Stimulated activated effector memory CD8-positive, alpha-beta T cell treated with anti-CD3 and anti-CD28 coated beads, Interleukin-12 subunit alpha, Interleukin-12 subunit beta, amount 100 ng/mL, for 72 hours (primary cell): ENCODE measurements around the gene SAMD4B.

Experiments
- ATAC-seq: fragments of 150-1000 bp; cut with Tn5 transposase; 2 replicates; pipeline ENCODE4 v1.10.0; 2021
- DNase-seq, 2 donors: peaks; one replicate each; pipeline ENCODE4 v3.0.0; 2021 to 2022; ENCODE audit warnings: low spot score in 2 of 2
- H3K27ac Mint-ChIP-seq: one replicate; pipeline ENCODE4 v1.8.0; 2022; ENCODE audit warnings: mild to moderate bottlenecking, mixed read lengths
- H3K36me3 Mint-ChIP-seq: one replicate; pipeline ENCODE4 v1.8.0; 2022; ENCODE audit warnings: mild to moderate bottlenecking, mixed read lengths
- H3K4me1 Mint-ChIP-seq: one replicate; pipeline ENCODE4 v1.8.0; 2022; ENCODE audit warnings: mixed read lengths
- H3K4me3 Mint-ChIP-seq: one replicate; pipeline ENCODE4 v1.8.0; 2022; ENCODE audit warnings: mild to moderate bottlenecking, mixed read lengths
- H3K9me3 Mint-ChIP-seq: one replicate; pipeline ENCODE4 v1.8.0; 2022; ENCODE audit warnings: mixed read lengths

Gene SAMD4B

DNA sequence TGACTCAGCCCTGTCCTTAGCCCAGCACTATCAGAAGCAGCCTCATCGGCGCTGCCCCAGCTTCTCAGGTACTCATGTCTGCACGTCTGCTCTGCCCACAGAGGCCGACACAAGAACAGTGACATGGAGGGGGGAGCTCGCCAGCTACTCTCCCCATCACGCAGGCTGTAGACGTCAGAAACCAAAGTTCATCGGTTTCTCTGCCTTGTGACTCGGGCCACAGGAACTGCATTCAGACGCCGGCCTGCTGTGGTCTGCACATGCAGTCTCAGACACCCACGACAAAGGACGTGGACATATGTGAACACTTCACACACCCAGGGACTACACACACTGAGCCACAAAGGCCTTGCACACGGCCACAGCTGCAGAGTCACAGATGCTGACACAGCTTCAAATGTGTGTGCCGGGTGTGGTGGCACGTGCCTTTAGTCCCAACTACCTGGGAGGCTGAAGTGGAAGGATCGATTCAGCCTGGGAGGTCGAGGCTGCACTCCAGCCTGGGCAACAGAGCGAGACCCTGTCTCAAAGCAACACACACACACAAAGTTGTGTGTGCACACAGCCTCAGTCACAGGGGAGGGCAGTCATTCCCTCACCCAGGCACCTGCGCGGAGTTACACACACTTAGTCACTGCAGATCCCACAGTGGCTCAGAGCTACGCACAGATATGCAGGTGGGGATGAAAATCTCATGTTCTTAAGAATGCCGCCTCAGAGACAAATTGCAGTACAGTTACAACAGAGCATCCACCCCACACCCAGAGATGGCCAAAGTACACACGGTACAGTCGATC is 59.5 kb downstream of the SAMD4B start:
- H3K9me3 Mint-ChIP-seq: no peaks in the 10 kb centered on the region
- peaks cover 70% of the 10 kb centered on the region for H3K4me1 Mint-ChIP-seq
- DNase-seq: peak; percentile 64 to 84
- peak overlapping the region; percentile 97 for H3K4me3 Mint-ChIP-seq
- peaks cover 61% of the 10 kb centered on the region for H3K36me3 Mint-ChIP-seq
- ATAC-seq: peak; percentile 80
- peak overlapping the region; percentile 98 for H3K27ac Mint-ChIP-seq

DNA sequence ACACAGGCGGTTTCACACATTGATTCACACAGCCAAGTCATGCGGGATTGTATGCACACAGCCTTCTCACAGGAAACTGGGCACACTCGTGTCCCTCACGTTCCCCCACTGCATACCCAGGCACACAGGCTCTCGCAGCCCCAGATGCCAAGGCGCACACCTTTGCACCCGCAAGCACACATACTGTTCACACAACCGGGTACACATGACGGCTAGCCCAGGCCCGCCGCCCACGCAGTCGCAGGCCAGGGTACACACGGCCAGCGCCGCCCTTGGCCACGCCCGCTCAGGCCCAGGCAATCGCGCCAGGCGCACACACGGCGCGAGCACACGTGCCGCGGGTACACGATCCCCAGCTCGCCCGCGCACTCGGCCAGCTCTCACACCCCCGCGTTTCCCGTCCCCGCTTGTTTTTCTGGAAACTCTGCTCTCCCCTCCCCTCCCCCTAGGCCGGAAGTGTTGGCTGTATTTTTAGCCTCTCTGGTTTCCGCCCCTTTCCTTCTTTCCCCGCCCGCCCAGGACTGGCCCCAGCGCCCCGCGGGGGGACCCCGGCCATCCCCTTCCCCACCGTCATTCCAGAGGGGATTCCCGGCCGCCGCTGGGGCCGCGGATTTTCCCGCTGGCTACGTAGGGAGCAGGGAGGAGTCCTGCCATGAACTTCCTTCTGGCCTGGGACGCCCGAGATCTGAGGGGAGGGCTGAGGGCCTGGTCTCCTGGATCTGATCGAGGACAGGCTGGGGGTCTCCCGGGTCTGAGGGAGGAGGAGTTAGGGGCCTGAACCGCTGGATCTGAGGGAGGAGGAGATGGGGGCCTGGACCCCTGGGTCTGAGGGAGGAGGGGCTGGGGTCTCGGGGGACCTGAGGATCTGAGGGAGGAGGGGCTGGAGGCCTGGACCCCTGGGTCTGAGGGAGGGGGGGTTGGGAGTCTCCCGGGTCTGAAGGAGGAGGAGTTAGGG is 60.4 kb downstream of the SAMD4B start:
- peak; percentile 69 to 91 for DNase-seq
- H3K27ac Mint-ChIP-seq: peak overlapping the region; percentile 98
- H3K4me1 Mint-ChIP-seq: peaks cover 66% of the 10 kb centered on the region
- H3K36me3 Mint-ChIP-seq: peaks cover 63% of the 10 kb centered on the region
- H3K4me3 Mint-ChIP-seq: peak overlapping the region; percentile 97
- ATAC-seq: peak; percentile 17
- H3K9me3 Mint-ChIP-seq: no peaks in the 10 kb centered on the region

DNA sequence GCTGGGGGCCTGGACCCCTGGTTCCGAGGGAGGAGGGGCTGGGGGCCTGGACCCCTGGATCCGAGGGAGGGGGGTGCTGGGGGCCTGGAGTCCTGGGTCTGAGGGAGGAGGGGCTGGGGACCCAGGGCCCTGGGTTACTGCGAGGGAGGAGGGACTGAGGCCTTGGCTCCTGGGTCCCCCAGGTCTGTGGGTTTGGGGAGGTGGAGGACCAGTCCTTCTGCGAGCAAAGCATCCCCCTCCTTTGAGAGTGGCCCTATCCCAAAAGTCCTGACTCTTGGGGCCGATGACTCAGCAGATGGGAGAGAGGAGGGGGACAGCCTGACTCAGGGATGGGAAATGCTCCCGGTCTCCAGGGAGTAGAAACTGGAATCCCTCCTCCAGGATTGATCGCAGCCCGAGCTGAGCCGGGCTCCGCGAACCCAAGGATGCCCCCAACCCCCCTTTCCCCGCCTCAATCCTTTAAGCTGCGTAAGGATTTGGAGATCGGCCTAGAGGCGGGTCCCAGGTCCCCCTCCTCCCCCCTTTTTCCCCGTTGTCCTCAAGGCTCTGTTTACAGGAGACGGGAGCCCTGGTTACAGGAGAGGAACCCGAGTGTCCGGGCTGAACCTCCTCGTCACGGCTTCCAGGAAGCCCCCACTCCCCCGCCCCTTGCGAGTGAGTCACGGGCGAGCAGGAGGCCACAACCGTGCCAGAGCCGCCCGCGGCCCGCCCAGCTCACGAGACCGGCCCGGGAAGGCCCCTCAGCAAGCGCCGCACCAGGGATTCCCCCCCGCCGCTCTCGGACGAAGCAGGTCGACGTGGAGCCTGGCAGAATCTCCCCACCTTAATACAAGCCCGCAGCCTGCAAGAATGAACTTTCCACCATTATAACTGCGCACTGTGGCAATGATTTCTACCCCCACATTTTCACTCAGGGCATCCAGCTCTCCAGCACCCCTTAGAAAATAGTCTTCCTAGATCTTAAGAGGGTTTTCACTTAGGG is 61.4 kb downstream of the SAMD4B start:
- ATAC-seq: peak; percentile 41
- H3K9me3 Mint-ChIP-seq: no peaks in the 10 kb centered on the region
- H3K4me1 Mint-ChIP-seq: peaks cover 64% of the 10 kb centered on the region
- H3K36me3 Mint-ChIP-seq: peaks cover 72% of the 10 kb centered on the region
- DNase-seq: peak; percentile 80 to 96
- peak overlapping the region; percentile 97 for H3K4me3 Mint-ChIP-seq
- H3K27ac Mint-ChIP-seq: peak overlapping the region; percentile 98

DNA sequence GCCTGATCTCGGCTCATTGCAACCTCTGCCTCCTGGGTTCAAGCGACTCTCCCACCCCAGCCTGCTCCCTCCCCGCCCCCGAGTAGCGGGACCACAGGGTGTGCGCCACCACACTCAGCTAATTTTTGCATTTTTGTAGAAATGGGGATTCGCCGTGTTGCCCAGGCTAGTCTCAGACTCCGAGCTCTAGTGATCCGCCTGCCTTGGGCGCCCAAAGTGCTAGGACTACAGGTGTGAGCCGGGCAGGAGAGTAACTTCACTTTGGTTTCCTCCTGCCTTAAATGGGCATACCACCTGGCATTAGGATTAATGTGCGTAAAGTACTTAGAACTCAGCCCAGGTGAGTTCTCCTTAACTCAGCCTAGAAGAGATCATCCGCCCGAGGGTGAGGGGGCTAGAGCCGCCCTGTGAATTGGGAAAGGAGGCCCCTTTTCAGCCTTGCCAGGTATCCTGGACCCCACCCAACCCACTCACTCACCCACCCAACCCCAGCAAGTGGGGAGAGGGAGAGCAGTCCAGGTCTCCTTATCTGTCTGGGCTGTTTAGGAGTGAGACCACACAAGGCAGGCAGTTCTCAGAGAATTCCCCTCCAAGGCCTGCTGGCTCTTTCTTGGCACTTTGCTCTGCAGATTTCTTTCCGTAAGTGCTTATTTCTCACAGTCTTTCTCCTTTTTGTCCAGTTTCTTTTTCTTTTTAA is 63.2 kb downstream of the SAMD4B start:
- Mint-ChIP-seq H3K9me3 (no peaks in the 10 kb centered on the region), H3K4me3 (peak overlapping the region; percentile 97), H3K36me3 (peaks cover 80% of the 10 kb centered on the region), H3K27ac (no peak overlapping the region), H3K4me1 (peaks cover 56% of the 10 kb centered on the region)
- no peak for DNase-seq
- no peak for ATAC-seq

DNA sequence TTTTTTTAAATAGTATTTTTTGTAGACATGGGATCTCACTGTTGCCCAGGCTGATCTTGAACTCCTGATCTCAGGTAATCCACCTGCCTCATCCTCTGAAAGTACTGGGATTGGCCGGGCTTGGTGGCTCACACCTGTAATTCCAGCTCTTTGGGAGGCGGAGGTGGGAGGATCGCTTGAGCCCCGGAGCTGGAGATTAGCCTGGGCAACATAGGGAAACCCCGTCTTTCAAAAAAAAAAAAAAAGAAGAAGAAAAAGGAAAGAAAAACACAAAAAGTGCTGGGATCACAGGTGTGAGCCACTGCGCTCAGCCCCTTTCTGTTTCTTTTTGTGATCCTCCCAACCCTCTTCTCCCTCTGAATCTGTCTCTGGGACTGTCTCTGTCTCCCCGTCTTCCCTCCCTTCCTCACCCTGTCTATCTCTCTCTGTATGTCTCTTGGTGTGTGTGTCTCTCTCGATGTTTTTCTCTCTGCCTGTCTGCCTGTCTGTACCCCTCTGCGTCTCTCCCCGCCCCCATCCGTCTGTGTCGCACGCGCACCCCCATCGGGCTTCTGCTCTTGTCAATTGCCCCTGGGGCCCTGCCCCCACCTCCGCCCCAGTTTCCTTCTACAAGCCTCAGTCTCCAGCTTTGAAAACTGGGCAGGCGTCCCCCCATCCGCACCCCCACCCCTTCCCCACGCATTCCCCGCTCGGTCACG is 63.9 kb downstream of the SAMD4B start:
- DNase-seq (peak in 1 of 2 donors; percentile 92), ATAC-seq (peak; percentile 0)
- no peaks in the 10 kb centered on the region for H3K9me3 Mint-ChIP-seq
- H3K36me3 Mint-ChIP-seq: peaks cover 86% of the 10 kb centered on the region
- H3K4me3 Mint-ChIP-seq: peak overlapping the region; percentile 97
- peak overlapping the region; percentile 100 for H3K27ac Mint-ChIP-seq
- H3K4me1 Mint-ChIP-seq: peaks cover 58% of the 10 kb centered on the region

DNA sequence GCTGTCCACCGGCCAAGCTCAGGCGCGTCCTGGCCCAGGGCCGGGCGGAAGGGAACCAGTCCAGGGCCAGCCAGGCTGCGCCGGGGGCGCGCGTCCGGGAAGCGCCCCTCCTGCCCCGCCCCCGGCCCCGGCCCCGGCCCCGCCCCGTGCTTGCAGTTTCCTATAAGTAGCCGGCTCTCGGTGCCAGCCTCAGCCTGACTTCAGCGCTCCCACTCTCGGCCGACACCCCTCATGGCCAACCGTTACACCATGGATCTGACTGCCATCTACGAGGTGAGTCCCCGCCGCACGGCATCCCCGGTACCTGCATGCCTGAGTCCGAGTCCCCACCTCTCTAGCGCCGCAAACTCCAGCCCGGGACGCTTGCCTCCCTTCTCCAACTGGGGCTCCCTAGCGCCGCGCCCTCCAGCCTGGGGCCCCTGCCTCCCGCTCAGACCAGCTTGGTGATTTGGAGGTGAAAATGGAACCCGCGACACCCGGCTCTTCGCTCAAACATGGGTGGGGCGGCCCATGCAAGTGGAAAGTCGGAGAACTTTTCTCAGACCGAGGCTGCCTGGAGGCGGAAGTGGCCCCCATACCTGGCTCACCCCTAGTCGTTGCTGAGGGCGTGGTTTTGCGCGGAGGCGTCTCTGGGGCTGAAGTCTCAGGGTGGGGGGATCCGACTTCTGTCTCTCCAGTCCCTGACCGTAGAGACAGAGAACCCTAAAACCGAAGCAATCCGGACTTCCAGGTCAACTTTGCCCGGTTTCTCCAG is 64.6 kb downstream of the SAMD4B start, which contains the start of gene ZFP36:
Gene ZFP36 (plus strand): TSS at position 192 of the 754 bp plus-strand sequence. CDS start 58 bp downstream, at position 250.
- Mint-ChIP-seq H3K4me1 (peaks cover 58% of the 10 kb centered on the region), H3K9me3 (no peaks in the 10 kb centered on the region), H3K36me3 (peaks cover 86% of the 10 kb centered on the region), H3K4me3 (peak within 1 kb of the TSS; percentile 97), H3K27ac (peak within 1 kb of the TSS; percentile 100)
- DNase-seq: peak; percentile 83 to 95
- peak; percentile 47 for ATAC-seq

DNA sequence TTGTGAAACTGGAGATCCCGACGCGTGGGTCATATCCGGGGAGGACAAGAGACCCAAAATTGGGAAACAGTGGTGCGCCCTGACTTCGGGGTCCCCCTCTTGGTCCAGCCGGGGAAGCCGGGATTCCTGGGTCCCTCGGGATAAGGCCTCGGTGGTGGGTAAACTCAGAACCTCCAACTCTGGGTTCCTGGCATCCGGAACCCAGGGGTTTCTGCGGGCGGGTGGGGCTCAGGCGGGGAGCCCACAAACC is 65.1 kb downstream of the SAMD4B start:
- peaks cover 86% of the 10 kb centered on the region for H3K36me3 Mint-ChIP-seq
- peak overlapping the region; percentile 97 for H3K4me3 Mint-ChIP-seq
- peaks cover 58% of the 10 kb centered on the region for H3K4me1 Mint-ChIP-seq
- H3K9me3 Mint-ChIP-seq: no peaks in the 10 kb centered on the region
- ATAC-seq (no peak), DNase-seq (no peak)
- H3K27ac Mint-ChIP-seq: peak overlapping the region; percentile 100

DNA sequence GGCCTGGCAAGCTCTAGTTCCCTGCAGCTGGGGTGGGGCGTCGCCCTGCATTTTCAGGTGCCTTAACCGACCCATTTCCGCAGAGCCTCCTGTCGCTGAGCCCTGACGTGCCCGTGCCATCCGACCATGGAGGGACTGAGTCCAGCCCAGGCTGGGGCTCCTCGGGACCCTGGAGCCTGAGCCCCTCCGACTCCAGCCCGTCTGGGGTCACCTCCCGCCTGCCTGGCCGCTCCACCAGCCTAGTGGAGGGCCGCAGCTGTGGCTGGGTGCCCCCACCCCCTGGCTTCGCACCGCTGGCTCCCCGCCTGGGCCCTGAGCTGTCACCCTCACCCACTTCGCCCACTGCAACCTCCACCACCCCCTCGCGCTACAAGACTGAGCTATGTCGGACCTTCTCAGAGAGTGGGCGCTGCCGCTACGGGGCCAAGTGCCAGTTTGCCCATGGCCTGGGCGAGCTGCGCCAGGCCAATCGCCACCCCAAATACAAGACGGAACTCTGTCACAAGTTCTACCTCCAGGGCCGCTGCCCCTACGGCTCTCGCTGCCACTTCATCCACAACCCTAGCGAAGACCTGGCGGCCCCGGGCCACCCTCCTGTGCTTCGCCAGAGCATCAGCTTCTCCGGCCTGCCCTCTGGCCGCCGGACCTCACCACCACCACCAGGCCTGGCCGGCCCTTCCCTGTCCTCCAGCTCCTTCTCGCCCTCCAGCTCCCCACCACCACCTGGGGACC is 65.6 kb downstream of the SAMD4B start:
- DNase-seq: peak; percentile 41 to 84
- Mint-ChIP-seq H3K9me3 (no peaks in the 10 kb centered on the region), H3K4me1 (peaks cover 54% of the 10 kb centered on the region), H3K36me3 (peaks cover 82% of the 10 kb centered on the region), H3K4me3 (peak overlapping the region; percentile 97), H3K27ac (peak overlapping the region; percentile 100)
- ATAC-seq: peak; percentile 1

DNA sequence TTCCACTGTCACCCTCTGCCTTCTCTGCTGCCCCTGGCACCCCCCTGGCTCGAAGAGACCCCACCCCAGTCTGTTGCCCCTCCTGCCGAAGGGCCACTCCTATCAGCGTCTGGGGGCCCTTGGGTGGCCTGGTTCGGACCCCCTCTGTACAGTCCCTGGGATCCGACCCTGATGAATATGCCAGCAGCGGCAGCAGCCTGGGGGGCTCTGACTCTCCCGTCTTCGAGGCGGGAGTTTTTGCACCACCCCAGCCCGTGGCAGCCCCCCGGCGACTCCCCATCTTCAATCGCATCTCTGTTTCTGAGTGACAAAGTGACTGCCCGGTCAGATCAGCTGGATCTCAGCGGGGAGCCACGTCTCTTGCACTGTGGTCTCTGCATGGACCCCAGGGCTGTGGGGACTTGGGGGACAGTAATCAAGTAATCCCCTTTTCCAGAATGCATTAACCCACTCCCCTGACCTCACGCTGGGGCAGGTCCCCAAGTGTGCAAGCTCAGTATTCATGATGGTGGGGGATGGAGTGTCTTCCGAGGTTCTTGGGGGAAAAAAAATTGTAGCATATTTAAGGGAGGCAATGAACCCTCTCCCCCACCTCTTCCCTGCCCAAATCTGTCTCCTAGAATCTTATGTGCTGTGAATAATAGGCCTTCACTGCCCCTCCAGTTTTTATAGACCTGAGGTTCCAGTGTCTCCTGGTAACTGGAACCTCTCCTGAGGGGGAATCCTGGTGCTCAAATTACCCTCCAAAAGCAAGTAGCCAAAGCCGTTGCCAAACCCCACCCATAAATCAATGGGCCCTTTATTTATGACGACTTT is 66.4 kb downstream of the SAMD4B start:
- H3K9me3 Mint-ChIP-seq: no peaks in the 10 kb centered on the region
- H3K4me1 Mint-ChIP-seq: peaks cover 53% of the 10 kb centered on the region
- DNase-seq (peak; percentile 36 to 72), ATAC-seq (no peak)
- H3K27ac Mint-ChIP-seq: peak overlapping the region; percentile 100
- peak overlapping the region; percentile 97 for H3K4me3 Mint-ChIP-seq
- H3K36me3 Mint-ChIP-seq: peaks cover 76% of the 10 kb centered on the region

DNA sequence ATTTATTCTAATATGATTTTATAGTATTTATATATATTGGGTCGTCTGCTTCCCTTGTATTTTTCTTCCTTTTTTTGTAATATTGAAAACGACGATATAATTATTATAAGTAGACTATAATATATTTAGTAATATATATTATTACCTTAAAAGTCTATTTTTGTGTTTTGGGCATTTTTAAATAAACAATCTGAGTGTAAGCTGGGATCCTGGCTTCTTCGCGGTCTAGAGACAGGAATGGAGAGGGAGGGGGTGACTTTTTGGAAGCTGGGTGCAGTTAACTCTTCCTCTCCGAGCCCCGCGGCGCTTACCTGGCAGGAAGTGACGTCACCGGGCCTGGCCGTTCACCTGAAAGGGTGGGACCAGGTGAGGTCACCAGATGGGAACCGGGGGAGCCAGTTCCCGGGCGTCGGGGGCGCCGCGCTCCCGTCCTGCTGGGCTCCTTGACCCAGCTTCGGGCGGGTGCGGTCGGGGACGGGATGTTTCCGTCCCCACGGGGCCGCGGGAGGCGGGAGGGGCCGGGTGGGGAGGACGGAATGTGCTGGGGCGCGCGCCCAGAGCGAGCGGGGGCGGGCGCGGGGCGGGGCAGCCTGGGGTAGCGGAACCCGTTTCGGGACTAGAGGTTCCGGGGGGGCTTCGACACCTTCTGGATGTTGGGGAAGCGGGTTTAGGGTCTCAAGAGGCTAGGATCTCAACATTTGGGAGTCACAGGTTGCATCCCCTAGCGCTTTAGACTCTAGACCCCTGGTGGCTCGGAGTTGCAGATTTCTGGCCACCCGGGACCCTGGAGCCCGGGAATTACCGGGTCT is 67.2 kb downstream of the SAMD4B start:
- ATAC-seq: peak; percentile 6
- H3K9me3 Mint-ChIP-seq: no peaks in the 10 kb centered on the region
- peak overlapping the region; percentile 97 for H3K4me3 Mint-ChIP-seq
- peak overlapping the region; percentile 100 for H3K27ac Mint-ChIP-seq
- H3K4me1 Mint-ChIP-seq: peaks cover 62% of the 10 kb centered on the region
- DNase-seq: peak; percentile 62 to 85
- peaks cover 77% of the 10 kb centered on the region for H3K36me3 Mint-ChIP-seq

DNA sequence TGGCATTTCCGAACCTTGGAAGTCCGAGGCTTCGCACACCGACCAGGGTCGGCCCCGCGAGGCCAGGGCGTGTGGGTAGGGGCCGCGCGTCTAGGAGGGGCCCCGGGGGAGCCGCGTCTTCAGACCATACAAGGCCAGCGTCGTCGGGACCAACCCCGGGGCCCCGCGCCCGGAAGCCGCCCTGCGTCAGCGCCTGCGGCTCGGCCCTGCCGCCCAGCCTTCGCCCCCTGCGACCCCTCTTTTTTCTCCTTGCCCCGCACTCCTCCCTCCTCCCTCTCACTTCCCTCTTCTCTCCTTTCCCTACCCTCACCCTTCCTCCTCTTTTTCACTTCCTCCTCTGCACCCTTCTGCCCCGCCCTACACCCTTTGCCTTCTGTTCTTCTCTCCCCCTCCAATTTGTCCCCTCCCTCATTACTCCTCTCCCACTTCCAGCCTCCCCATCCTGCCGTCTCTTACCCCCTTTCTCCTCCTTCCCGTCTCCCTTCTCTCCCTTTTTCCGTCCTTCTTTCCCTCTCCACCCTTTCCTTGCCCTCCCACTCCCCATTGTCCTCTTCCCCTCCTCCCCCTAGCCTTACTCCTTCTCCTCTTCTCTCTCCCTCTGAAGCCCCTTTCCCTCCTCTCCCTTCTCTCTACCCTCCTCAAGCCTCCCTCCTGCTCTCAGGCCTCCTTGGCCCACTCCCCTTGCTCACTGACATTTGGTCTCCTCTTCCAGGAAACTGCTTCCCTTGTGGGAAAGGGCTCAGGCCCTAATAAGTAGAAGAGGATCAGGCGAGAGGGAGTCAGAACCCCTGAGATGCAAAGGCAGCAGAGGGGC is 68.0 kb downstream of the SAMD4B start:
- ATAC-seq: peak; percentile 32
- H3K4me3 Mint-ChIP-seq: peak overlapping the region; percentile 97
- peak; percentile 50 to 81 for DNase-seq
- peaks cover 81% of the 10 kb centered on the region for H3K36me3 Mint-ChIP-seq
- peak overlapping the region; percentile 100 for H3K27ac Mint-ChIP-seq
- peaks cover 65% of the 10 kb centered on the region for H3K4me1 Mint-ChIP-seq
- H3K9me3 Mint-ChIP-seq: no peaks in the 10 kb centered on the region
